Mucosa of rectum (tissue), 2 donors: Measurements from ENCODE around the gene NAA35.

Experiments
- H3K27ac ChIP-seq, 2 donors: one replicate each; pipeline ENCODE4 v1.7.0; 2013; ENCODE audit warnings: inconsistent platforms in 2 of 2, low read depth in 2 of 2, low read length in 2 of 2
- H3K27me3 ChIP-seq, 2 donors: one replicate each; pipeline ENCODE4 v1.7.0; 2013; ENCODE audit warnings: low read length in 2 of 2; ENCODE audit not compliant: control insufficient read depth in 2 of 2, insufficient read depth in 2 of 2
- H3K36me3 ChIP-seq, 2 donors: one replicate each; pipeline ENCODE4 v1.7.0; 2013; ENCODE audit warnings: low read length in 2 of 2; ENCODE audit not compliant: control insufficient read depth in 2 of 2, insufficient read depth in 2 of 2
- H3K4me1 ChIP-seq, 2 donors: one replicate each; pipeline ENCODE4 v1.7.0; 2013; ENCODE audit warnings: low read length in 2 of 2, mild to moderate bottlenecking in 1 of 2; ENCODE audit not compliant: control insufficient read depth in 2 of 2, insufficient read depth in 2 of 2
- H3K4me3 ChIP-seq, 2 donors: one replicate each; pipeline ENCODE4 v1.7.0; 2013; ENCODE audit warnings: low read length in 2 of 2
- H3K9ac ChIP-seq, 2 donors: one replicate each; pipeline ENCODE4 v1.7.0; 2013; ENCODE audit warnings: low read length in 2 of 2, low read depth in 1 of 2, mild to moderate bottlenecking in 1 of 2
- H3K9me3 ChIP-seq, 2 donors: one replicate each; pipeline ENCODE4 v1.7.0; 2013; ENCODE audit warnings: low read length in 2 of 2; ENCODE audit not compliant: control insufficient read depth in 2 of 2
- donor health status: healthy.
- donor health status: Normal muscosa, but diverticular disease.

The NAA35 gene

GRCh38 chr9:86052556-86053468, 111.9 kb downstream of the NAA35 start:
- Histone ChIP-seq H3K9me3 (no peaks in the 10 kb centered on the region), H3K4me3 (no peak overlapping the region), H3K27me3 (no peaks in the 10 kb centered on the region), H3K36me3 (peaks cover 6 to 8% of the 10 kb centered on the region in 2 donors), H3K9ac (no peak overlapping the region), H3K27ac (no peak overlapping the region), H3K4me1 (no peaks in the 10 kb centered on the region)

DNA sequence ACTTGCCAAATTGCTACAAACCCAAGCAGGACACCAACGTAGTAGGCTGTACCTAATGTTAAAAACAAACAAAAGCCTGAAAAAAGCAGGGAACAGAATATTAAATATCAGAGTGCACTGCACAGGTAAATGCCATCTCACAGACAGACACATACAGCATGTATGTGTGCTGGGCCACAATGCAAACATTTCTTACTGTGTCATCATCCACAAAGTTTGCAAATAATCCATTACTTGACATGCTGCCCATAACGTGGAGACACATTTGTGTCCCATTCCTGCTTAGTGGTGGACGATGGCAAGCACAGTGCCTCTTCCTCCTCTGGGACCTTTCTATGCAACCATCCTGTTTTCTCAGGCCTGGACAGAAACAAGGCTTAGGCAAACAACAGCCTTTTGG, 113.7 kb downstream of the NAA35 start:
- Histone ChIP-seq H3K4me1 (no peaks in the 10 kb centered on the region), H3K4me3 (no peak overlapping the region)

DNA sequence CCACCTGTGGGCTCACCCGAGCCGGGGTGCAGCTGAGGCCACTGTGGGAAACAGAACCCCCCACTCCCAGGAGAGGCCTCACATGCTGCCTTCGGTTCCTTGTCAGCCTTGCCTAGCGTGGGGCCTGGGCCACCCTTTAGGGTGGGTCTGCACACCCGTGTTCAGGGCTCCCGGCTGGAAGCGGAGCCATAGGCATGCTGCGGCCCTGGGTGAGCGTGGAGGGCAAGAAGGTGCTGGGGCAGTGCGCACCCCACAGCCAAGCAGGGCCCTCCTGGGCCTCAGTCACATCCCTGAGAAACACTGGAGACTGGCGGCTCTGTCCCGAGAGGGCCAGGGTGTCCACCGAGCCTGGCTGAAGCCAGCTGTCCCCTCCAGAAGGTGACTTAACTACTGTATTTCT, 116.5 kb downstream of the NAA35 start:
- no peak overlapping the region for H3K27ac ChIP-seq

More for the DNA sequence above, 113.7 kb downstream of the NAA35 start:
- H3K9me3 ChIP-seq, result no peaks in the 10 kb centered on the region
- no peak overlapping the region for H3K9ac ChIP-seq
- H3K36me3 ChIP-seq, result peaks cover 9 to 12% of the 10 kb centered on the region in 2 donors
- no peak overlapping the region for H3K27ac ChIP-seq
- H3K27me3 ChIP-seq, result no peaks in the 10 kb centered on the region

DNA sequence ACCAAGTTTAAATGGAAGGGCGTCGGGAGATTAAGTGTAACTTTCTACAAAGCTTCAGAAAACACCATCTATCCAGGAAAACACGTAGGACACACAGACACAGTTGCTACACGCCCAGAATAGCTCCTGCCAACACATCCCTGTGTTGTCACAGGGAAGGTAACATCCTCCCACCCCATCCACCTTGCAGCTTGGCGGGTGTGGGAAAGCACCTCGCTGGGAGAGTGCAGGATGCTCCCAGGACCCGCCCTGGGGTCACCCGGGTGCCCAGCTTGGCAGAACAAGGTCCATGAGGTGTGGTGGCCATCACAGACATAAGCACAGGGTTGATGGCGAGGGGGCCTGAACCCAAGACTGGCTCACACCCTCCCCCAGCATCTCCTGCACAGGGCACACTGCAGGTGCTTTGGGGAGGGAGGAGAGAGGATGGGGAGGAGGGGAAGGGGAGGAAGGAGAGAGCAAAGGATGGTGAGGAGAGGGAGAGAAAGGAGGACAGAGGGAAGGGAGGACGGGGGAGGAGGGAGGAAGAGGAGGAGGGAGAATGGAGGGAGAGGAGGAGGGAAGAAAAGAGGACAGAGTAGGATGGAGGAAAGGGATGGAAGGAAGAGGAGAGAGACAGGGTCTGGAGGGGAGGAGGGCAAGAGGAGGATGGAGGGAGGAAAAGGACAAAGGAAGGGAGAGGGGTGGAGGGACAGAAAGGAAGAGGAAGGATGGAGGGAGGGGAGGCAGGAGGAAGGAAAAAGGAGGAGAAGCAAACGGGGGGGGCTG, 121.2 kb downstream of the NAA35 start:
- no peak overlapping the region for H3K9ac ChIP-seq
- H3K27ac ChIP-seq, result peak overlapping the region in 1 of 2 donors; percentile 30
- peaks cover 6 to 21% of the 10 kb centered on the region in 2 donors for H3K4me1 ChIP-seq
- H3K9me3 ChIP-seq, result no peaks in the 10 kb centered on the region
- no peak overlapping the region for H3K4me3 ChIP-seq
- no peaks in the 10 kb centered on the region for H3K27me3 ChIP-seq
- peaks cover 4 to 5% of the 10 kb centered on the region in 2 donors for H3K36me3 ChIP-seq

More for the DNA sequence above, 116.5 kb downstream of the NAA35 start:
- no peak overlapping the region for H3K9ac ChIP-seq
- peaks cover 6 to 9% of the 10 kb centered on the region in 2 donors for H3K36me3 ChIP-seq
- H3K9me3 ChIP-seq, result no peaks in the 10 kb centered on the region
- H3K27me3 ChIP-seq, result no peaks in the 10 kb centered on the region
- no peak overlapping the region for H3K4me3 ChIP-seq
- peaks cover 2 to 9% of the 10 kb centered on the region in 2 donors for H3K4me1 ChIP-seq

DNA sequence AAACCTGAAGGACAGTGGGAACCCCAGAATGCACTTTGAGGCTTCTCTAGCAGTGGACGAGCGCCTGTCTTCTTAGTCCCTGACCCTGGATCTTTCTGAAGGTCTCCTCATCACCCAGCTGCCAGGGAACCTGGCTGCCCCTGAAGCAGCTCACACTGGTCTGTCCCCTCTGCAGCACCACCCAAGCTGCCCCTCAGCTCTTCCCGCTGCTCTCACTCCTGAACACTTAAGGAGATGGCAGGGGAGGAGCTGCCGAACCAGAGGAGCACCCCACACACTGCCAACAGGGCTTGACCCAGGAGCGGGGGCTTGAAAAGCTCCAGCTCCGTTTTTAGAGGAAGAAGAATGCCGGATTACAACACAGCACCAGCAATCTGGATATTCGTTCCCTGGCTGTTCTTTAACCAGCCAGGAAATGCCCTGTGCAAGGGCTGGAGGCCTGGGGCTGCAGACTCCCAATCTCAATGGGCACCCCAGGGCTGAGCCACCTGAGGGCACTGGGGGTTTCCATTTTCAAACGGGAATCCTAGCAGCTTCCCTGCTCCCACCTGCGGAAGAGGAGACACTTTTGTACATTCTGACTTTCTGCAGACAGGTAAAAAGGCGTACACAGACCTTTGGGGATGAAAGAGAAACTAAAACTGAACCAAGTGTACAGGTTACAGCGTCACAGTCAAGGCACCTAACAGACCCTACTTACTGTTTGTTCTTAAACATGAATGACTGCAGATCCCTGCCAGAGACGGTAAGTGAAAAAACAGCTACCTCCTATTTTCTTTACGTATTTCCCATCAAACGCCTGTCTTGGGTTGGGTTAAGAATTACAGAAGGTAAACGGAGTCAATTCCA, 122.1 kb downstream of the NAA35 start:
- Histone ChIP-seq H3K9ac (peak overlapping the region in 1 of 2 donors; percentile 52), H3K27me3 (no peaks in the 10 kb centered on the region), H3K9me3 (no peaks in the 10 kb centered on the region), H3K36me3 (peaks cover 5% of the 10 kb centered on the region in 2 donors), H3K4me1 (peaks cover 6 to 21% of the 10 kb centered on the region in 2 donors), H3K27ac (peak overlapping the region; percentile 30 to 61), H3K4me3 (peak overlapping the region; percentile 28 to 61)

GRCh38 chr9:86064220-86064619, 123.3 kb downstream of the NAA35 start:
- no peaks in the 10 kb centered on the region for H3K27me3 ChIP-seq
- no peaks in the 10 kb centered on the region for H3K9me3 ChIP-seq
- no peak overlapping the region for H3K27ac ChIP-seq
- no peak overlapping the region for H3K9ac ChIP-seq
- H3K36me3 ChIP-seq, result peaks cover 3 to 5% of the 10 kb centered on the region in 2 donors
- H3K4me1 ChIP-seq, result peaks cover 6 to 21% of the 10 kb centered on the region in 2 donors
- H3K4me3 ChIP-seq, result no peak overlapping the region

DNA sequence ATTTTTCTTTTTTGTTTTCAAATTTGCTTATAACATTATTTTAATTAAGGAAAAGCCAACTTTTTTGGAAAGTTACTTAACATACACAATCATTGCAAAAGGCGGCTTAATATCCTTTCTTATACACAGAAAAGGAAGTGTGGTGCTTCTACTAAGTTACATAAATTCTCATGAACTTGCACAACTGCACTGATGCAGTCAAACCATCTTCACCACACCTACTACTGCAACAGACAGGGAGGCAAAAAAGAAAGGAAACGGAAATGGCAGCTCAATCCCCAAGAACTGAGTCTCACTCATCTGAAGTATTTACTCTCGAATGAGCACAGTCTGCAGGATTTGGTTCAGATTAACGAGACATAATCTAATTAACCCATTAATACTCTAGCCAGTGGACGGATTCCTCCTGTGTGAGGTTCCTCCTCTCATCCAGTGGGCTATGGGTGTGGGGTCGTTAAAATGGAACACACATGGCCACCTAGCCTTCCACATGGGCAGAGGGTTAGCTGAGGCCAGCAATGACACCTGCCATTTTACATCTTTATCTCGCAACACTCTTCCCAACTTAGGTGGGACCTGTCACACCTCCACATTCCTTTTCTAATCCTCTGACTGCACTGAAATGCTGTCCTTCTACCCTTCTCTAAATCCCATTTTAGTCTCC, 128.4 kb downstream of the NAA35 start:
- Histone ChIP-seq H3K27ac (no peak overlapping the region), H3K4me3 (no peak overlapping the region), H3K27me3 (no peaks in the 10 kb centered on the region), H3K36me3 (peaks cover 7 to 9% of the 10 kb centered on the region in 2 donors), H3K4me1 (no peaks in the 10 kb centered on the region), H3K9me3 (no peaks in the 10 kb centered on the region), H3K9ac (no peak overlapping the region)
